ENCODE data around the gene KIF23.
"Not testable (repeated sequence)": the region's sequence is repeated elsewhere in the genome, so short reads cannot be mapped to it uniquely, and the experiment has no call there.

KIF23 gene

DNA sequence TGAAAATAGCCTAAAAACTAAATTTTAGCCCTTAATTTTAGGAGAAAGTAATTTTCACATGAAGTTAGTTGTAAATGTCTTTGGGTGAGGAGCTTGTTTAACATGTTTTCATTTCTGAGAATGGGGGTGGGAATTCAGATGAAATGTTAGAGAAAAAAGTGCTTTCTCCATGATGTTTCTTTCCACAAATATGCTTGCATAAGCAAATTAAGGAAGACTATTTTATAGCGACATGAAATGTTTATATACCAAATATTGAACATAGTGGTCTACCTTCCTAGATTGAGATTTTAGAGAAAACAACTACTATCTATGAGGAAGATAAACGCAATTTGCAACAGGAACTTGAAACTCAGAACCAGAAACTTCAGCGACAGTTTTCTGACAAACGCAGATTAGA lies 25.5 kb downstream of the KIF23 start:
- no peak for FAIRE-seq

DNA sequence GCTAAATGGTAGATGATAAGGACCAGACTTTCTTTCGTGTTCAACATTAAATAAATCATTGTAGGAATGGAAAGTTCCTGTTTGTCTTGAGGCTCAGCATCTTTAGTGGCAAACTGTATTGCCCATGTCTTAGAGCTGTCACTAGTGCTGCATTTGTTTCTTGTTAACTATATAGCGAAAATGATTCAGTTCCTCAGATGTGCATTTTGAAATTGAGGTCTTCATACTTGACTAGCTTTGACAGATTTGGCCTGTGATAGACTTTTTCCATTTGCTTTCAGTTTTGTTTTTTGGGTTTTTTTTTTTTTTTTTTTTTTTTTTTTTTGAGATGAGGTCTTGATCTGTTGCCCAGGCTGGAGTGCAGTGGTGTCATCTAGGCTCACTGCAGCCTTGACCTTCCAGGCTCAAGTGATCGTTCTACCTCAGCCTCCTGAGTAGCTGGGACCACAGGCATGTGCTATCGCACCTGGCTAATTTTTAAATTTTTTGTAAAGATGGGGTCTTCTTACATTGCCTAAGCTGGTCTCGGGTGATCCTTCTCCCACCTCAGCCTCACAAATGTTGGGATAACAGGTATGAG lies 29.0 kb downstream of the KIF23 start:
- no peak for FAIRE-seq

DNA sequence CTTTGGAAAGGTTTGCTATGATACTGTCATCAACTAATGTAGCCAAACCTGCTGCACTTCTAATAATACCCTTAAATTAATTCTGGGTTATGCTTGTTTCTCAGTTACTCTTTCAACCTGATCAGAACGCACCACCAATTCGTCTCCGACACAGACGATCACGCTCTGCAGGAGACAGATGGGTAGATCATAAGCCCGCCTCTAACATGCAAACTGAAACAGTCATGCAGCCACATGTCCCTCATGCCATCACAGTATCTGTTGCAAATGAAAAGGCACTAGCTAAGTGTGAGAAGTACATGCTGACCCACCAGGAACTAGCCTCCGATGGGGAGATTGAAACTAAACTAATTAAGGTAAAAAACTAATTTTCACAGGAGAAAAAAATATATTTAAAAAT lies 30.5 kb downstream of the KIF23 start:
- FAIRE-seq: no peak

DNA sequence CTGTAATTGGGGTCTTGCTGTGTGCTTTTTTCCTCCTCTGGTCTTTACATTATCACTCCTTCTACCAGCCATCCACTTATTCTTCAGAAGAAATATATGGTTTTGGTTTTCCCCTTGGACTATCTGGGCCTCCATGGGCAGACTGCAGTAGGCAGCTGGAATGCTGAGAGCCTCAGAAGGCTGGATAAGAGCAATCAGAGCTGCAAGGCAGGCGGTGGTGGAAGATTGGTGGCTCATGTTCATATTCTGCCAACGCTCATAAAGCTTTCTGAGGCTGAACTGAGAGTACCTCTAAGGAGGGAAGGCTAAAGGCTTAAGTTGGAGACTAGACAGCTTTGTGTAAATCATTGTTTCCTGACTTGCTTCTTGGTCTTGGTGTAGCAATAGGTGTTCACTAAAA lies 32.8 kb downstream of the KIF23 start:
- no peak for FAIRE-seq

DNA sequence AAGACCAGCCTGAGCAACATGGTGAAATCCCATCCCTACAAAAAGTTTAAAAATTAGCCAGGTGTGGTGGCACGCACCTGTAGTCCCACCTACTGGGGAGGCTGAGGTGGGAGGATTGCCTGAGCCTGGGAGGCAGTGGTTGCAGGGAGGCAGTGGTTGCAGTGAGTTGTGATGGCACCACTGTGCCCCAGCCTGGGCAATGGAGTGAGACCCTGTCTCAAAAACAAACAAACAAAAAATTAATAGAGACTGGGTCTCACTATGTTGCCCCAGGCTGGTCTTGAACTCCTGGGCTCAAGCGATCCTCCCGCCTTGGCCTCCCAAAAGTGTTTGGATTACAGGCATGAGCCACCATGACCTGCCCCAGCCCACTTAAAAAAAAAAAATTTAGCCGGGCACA lies 36.1 kb downstream of the KIF23 start:
- FAIRE-seq: not testable (repeated sequence)

DNA sequence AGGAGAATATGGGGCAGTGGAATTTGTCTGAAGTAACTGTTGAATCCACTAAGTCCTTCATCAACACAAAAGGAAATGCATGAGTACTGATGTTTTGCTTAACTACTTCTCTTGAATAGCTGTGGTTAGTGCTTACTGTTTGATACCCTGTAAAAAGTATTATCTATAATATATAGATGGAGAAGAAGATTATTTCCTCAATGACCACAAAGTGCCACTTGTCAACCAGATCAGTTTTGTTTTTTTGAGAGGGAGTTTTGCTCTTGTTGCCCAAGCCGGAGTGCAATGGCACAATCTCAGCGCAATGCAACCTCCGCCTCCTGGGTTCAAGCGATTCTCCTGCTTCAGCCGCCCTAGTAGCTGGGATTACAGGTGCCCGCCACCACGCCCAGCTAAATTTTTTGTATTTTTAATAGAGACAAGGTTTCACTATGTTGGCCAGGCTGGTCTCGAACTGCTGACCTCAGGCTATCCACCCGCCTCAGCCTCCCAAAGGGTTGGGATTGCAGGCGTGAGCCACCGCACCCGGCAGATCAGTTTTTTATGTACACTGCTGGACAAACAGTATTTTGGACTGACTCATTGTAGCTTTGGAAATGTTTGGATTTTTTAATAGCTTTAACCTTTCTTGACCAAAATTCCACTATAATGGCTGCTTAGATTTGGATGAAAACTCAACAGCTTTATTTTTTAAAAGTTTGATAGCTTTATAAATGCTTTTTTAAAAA lies 37.0 kb downstream of the KIF23 start:
- peak; percentile 33 for FAIRE-seq

DNA sequence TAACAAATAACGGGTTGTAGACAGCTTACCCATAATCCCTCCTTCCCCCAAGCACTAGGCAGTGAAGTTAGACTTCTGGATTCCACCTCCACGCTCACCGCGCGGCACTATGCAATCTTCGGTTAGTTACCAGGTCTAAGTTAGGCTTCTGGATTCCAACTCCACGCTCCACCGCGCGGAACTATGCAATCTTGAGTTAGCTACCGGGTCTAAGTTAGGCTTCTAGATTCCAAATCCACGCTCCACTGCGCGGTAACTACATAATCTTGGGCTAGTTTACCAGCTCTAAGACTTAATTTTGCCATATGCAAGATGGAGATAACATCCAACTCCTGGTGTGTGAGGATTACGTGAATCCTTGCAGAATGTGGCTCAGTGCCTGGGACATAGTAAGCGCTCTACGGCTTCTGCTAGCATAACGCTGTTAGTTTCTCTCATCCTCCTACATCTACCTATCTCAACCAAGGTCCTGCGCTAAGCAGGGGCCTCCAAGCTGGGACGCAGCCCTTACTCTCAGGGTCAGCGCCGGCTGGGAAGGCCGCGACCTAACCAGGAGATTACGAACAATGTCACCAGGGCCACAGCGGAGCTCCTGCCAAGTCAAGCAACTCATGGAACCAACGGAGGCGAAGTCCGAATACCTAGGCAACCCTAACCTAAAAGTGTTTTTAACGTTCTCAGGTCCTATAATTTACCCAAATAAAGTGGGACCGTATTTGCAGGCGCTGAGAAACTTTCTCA lies 38.0 kb downstream of the KIF23 start:
- no peak for FAIRE-seq

DNA sequence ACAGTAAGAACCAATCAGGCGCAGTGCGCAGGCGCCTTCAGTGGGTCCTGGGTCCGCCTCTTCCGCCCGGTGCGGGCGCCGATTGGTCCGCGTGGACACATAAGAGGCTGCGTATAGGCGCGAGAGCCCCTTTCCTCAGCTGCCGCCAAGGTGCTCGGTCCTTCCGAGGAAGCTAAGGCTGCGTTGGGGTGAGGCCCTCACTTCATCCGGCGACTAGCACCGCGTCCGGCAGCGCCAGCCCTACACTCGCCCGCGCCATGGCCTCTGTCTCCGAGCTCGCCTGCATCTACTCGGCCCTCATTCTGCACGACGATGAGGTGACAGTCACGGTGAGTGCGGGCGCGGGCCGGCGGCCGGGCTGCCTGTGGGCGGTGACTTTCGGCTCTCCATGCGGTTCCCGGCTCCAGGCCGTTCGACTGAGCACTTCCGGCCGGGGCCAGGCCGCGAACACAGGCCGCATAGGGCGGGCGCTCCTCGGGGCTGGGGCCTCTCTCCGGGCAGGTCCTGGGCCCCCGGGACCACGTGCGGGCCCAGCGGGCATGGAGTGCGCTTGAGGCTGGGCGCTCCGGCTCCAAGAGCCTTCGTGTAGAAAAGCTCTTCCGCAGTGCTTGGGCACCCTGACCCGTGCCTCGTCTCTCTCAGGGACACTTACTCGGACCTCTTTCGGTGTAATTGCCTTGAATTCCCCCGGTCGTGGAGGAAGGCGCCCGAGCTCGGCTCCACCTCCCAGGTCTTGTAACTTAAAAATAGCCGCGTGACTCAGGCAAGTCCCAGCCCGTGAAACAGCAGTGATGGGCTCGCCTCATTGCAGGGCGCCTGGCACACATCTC lies 38.8 kb downstream of the KIF23 start, which contains the start of gene RPLP1:
RPLP1 (plus strand) TSS at position 127 of the 830 bp plus-strand sequence; CDS start at position 258, 131 bp downstream.
- peak; percentile 85 for FAIRE-seq

DNA sequence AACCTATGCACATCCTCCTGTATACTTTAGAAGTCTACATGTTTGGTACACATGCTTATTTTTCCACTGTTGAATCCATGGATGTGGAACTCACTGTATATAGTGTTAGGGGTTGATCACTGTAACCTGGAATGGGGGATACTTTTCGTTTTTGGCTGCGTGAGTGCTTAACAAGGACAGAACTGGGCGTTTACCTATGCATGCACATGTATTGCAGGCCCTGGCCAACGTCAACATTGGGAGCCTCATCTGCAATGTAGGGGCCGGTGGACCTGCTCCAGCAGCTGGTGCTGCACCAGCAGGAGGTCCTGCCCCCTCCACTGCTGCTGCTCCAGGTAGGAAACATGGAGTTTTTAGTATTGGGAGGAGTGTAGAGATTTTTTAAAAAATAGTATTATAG lies 40.8 kb downstream of the KIF23 start:
- no peak for FAIRE-seq

DNA sequence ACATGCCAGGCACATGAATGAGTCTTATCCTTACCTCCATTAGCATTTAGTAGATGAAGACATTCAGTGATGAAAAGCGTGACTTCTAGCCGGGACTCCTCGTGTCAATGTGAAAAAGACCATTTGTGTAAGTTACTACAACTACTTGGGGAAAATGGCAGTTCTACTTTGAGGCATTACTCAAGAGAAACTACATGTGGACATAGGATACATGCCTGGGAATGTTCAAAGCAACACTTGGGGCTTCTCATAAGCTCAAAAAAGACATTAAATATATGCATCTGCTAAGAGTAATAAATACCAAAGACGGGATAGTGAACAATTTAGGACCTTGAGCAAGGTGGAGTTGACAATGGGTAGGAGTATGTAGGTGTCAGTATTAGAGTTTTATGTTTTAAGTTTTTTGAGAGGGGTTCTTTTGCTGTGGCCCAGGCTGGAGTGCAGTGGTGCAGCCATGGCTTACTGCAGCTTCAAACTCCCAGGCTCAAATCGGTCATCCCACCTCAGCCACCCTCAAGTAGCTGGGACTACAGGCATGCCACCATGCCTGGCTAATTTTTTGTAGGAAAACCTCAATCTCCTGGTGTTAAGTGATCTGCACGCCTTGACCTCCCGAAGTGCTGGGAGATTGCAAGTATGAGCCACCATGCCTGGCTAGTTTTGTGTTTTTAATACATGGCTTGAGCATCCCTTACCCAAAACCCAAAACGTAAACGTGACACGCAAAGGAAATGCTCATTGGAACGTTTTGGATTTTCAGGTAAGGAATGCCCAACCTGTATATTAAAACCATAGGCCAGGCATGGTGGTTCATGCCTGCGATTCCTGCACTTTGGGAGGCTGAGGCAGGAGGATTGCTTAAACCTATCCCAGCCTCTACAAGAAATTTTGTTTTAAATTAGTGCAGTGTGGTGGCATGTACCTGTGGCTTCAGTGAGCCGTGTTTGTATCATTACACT lies 42.3 kb downstream of the KIF23 start:
- no peak for FAIRE-seq

DNA sequence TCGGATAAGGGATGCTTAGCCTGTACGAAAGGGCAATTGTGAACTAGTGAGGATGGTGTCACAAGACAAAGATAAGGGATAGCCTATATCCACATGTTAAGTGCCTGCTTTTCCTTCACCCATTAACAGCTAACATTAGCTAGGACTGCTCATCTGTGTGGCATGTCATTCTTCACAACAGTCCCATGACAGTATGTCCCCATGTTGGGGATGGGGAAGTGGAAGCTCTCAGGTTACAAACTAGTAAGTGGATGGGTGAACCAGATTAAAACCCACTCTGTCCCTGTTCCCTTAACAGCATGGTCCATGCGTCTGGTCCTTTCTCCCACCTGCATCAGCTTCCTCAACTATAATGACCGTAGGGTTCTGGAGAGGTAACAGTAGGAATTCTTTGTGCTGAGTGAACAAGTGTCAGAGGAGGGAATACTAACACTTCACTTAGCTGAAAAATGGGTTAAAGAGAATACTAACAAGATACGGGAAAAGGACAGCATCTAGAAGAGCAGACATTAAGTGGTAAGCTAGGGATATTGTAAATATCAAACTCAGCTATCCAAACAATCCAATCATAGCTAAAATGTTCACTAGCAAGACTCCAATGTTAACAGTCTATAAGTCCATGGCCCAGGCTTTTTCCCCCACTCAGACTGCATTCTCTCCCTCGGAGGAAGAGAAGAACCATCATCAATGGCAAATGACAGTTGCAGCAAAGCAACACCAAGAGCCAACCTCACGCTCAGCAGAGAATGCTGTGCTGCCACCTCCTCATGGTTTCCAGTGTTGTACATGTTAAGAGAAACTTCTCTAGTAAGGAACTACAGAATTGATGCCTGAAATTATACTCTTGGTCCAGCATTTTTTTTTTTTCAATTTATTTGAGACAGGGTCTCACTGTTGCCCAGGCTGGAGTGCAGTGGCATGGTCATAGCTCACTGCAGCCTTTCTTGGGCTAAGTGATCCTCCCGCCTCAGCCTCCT lies 43.4 kb downstream of the KIF23 start:
- no peak for FAIRE-seq

DNA sequence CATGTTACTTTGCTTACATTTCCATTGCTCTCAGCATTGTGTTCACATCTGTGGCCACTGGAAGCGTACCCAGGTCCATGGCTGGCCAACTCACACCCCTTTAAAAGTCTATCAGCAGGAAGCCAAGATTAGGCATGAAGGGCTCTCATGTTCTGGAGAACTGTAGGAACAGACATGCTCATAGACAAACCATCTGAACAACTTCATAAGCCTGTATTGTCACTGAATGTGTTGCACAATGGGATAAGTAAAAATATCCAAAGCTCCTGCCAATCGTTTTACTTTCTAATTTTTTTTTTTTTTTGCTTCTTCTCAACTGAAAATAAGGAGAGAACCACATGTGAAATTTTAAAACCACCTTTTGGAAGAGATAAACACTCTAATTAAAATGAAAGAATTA lies 44.9 kb downstream of the KIF23 start:
- no peak for FAIRE-seq

DNA sequence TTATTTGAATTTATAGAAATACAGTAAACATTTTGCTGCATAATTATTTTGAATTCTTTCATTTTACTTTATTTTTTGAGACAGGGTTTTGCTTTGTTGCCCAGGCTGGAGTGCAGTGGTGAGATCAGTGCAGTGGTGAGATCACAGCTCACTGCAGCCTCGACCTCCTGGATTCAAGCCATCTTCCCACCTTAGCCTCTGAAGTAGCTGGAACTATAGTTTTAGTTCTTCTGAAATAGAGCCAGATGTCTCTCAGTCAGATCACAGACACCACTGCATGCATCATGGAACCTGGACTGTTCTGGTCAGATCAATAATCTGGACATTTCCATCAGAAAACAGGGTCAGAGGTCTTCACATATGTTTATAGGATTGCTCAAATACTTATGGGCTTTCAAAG lies 46.3 kb downstream of the KIF23 start:
- no peak for FAIRE-seq

DNA sequence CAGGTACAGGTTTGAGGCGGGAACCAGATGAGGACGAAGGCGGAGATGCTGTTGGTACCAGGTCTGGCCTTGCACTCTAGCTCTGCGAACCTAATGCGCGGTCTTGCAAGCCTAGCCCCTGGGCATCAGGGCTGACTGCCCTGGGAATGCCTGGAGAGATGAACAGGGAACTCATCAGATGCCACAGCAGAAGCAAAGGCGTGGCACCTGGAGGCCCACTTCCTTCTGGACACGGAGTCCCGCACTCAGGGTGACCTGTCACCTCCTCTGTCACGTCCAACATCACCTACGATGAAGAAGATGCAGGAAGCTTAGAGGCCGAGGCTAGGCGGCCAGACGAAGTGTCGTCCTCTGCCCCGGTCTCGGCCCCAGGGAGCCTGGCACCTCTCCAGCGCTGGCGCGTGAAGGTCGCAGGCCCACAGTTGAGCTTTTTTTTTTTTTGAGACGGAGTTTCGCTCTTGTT lies 47.9 kb downstream of the KIF23 start:
- FAIRE-seq: no peak

DNA sequence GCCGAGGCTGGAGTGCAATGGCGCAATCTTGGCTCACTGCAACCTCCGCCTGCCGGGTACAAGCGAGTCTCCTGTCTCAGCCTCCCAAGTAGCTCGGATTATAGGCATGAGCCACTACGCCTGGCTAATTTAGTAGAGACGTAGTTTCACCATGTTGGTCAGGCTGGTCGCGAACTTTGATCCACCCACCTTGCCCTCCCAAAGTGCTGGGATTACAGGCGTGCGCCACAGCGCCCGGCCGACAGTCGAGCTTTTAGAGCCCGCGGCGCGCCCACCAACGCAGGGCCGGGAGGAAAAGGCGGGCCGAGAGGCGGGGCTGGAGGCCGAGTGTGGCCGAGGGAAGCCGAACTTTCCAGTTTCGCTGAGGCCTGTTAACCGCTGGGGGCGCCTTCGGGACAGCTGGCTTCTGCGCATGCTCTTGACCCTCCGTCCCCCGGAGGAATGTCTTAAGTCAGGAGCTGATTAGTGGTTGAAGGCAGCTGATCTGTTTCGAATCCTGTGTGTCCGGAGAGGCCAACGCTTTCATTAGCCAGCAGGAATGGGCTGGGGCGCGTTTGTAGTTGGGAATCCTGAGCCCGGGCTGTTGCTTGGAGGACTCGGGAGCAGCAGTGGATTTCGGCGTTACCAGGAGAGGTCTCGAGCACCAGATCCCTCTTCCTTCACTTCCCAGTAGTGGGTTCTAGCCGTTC lies 48.5 kb downstream of the KIF23 start:
- FAIRE-seq: peak; percentile 90

DNA sequence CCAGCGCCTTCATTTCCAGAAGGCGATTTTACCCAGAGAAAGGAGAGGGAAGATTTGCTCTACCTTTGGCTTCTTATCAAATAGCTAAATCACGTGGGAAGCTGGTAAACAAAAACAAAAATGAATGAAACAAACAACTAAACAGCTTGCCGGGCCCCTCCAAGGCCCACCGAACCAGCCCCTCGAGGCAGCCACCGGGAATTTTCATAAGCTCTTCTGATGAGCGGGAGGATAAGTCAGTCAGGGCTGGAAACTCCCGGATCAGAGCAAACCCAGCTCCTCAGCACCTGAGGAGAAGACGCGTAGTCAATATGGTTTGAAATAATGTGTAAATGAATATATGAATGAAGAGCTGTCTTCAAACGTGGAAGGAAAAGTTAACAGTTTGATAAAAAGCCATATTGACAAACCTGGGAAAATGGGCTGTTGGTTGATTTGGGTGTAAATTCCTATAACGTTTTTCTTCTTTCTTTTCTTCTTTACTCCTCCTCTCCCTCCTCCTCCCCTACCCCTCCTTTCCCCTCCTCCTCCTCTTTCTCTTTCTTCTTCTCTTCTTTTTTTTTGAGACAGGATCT lies 49.1 kb downstream of the KIF23 start:
- FAIRE-seq: no peak

DNA sequence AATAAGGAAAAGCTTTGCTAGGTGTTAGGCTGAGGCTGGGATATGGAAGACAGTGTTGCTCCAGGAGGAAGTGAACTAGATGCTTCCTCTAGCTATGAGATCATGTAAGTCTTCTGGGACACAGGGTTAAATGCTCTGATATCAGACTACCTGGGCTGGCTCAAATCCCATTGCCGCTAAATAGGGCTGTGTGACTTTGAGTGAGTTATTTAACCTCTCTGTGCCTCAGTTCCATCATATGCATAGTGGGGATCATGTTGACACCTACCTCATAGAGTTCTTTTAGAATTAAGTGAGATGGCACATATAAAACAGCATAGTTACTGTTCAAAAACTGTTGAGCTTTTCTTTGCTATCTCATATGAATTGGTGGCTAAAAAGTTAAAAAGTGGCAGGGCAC lies 51.1 kb downstream of the KIF23 start:
- no peak for FAIRE-seq

DNA sequence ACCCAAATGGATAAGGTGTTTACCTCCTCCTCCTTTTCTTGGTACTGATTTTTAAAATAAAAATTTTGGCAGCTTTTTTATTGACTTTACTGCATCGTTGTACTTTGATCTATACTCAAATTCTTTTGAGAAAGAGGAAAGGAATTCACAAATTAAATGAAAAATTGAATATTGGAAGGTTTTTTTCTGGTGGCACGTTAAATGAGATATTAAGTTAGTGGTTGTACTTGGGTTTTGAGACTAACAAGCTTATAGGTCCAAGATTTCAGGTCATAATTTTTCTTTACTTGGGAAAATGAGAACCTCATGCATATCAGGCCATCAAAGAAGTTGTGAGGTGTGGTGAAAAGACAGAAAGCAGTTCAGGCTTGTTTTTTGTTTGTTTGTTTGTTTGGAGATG lies 52.6 kb downstream of the KIF23 start:
- no peak for FAIRE-seq

DNA sequence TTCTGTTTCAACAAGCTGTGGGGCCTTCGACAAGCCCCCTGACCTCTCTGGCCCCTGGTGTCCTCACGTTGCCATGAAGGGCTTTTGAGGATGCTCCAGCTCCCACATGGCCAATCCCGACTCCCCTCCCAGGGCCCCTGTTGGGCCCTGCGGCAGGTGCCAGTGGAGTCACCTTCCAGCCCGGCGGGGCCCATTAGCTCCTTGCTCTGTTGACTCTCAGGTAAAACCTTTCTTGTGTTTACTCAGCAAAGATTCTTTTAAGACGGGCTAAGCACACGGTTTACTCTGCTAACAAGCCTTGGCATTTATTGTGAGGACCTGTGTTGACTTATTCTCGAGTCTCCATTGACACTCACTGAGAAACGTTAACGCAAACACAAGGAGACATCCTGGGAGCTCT lies 53.5 kb downstream of the KIF23 start:
- no peak for FAIRE-seq
